Measurements from ENCODE around the gene WWTR1. TPM values are rescaled to one million over a fixed set of nuclear protein-coding genes. Genes with fewer than 3 reads are reported as not detected.
A peak's percentile ranks its signal among the peaks of the same experiment; 100 is the strongest.

WWTR1 gene
- polyA plus RNA-seq, 1 donor (not counting 4 experiments of a cell fraction or from before 2014, with no cell fraction given), result 77.3 TPM

GRCh38 chr3:149650828-149651227 lies 7.0 kb downstream of the WWTR1 start:
- no peaks in the 10 kb centered on the region for H3K9me1 ChIP-seq (ENCODE audit: control insufficient read depth, extremely low read depth, insufficient read depth, low read length)
- TF ChIP-seq EZH2 (IDR thresholded peaks at IDR 0.05; ENCODE audit: low read length), result no peak
- TF ChIP-seq, protein P1, sequence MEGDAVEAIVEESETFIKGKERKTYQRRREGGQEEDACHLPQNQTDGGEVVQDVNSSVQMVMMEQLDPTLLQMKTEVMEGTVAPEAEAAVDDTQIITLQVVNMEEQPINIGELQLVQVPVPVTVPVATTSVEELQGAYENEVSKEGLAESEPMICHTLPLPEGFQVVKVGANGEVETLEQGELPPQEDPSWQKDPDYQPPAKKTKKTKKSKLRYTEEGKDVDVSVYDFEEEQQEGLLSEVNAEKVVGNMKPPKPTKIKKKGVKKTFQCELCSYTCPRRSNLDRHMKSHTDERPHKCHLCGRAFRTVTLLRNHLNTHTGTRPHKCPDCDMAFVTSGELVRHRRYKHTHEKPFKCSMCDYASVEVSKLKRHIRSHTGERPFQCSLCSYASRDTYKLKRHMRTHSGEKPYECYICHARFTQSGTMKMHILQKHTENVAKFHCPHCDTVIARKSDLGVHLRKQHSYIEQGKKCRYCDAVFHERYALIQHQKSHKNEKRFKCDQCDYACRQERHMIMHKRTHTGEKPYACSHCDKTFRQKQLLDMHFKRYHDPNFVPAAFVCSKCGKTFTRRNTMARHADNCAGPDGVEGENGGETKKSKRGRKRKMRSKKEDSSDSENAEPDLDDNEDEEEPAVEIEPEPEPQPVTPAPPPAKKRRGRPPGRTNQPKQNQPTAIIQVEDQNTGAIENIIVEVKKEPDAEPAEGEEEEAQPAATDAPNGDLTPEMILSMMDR (optimal IDR thresholded peaks at IDR 0.05 in 1 of 3, IDR thresholded peaks at IDR 0.05 in 1 of 3, conservative IDR thresholded peaks at IDR 0.05 in 1 of 3; ENCODE audit: extremely low read depth in 1 of 3, insufficient read depth in 2 of 3, low read length in 3 of 3), result no peak
- peak overlapping the region; percentile 2 for H3K27ac ChIP-seq (ENCODE audit: control insufficient read depth, insufficient read depth, low read length)
- H4K20me1 ChIP-seq (ENCODE audit: control insufficient read depth, extremely low read depth, insufficient read depth, low read length), result no peaks in the 10 kb centered on the region
- peaks cover 74% of the 10 kb centered on the region for H3K4me1 ChIP-seq (ENCODE audit: control insufficient read depth, extremely low read depth, insufficient read depth, low read length)
- H3K79me2 ChIP-seq (ENCODE audit: control insufficient read depth, insufficient read depth, low read length), result peaks cover 74% of the 10 kb centered on the region
- peak; percentile 52 for FAIRE-seq
- DNase-seq (ENCODE audit: low read depth, low spot score), result no peak
- H3K9ac ChIP-seq (ENCODE audit: control insufficient read depth, extremely low read depth, insufficient read depth, low read length), result no peak overlapping the region
- H2AFZ ChIP-seq (ENCODE audit: control insufficient read depth, low read length), result no peak overlapping the region
- peak overlapping the region; percentile 36 for H3K4me2 ChIP-seq (ENCODE audit: control insufficient read depth, extremely low read depth, insufficient read depth, low read depth, low read length)
- H3K4me3 ChIP-seq (ENCODE audit: control insufficient read depth in 2 of 3, extremely low read depth in 1 of 3, insufficient read depth in 2 of 3, low read depth in 1 of 3, low read length in 3 of 3), result no peak overlapping the region
- peaks cover 0 to 9% of the 10 kb centered on the region in 2 experiments for H3K36me3 ChIP-seq (ENCODE audit: control insufficient read depth in 2 of 2, extremely low read depth in 1 of 2, insufficient read depth in 2 of 2, low read length in 2 of 2)
- dilution Hi-C loops (cut with MboI; ENCODE audit: extremely low pct_ligation_motif_present, low sequenced_read_pairs), result no loop called here
- no peaks in the 10 kb centered on the region for H3K9me3 ChIP-seq (ENCODE audit: control insufficient read depth, low read depth, low read length)
- H3K27me3 ChIP-seq (ENCODE audit: control insufficient read depth, extremely low read depth, insufficient read depth, low read length), result no peaks in the 10 kb centered on the region

DNA sequence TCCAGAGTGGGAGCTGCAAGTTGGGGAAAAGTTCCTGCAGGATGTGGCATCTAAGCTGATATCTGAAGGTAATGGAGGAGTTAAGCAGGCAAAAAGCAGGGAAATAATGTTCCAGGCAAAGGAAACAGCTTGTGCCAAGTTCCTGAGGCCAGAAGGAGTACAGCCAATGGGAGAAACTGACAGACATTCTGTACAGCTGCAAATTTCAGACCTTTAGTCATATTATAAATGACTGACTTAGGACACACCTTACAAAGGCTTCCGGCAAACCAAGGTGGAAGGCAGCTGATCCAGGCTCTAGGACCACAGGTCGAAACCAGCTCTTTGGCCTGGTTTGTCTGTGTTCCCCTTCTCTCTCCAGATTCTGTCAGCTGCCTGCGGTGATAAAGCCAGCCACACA lies 9.3 kb downstream of the WWTR1 start:
- Histone ChIP-seq H2AFZ (ENCODE audit: control insufficient read depth, low read length) (no peak overlapping the region), H3K9ac (ENCODE audit: control insufficient read depth, extremely low read depth, insufficient read depth, low read length) (peak overlapping the region; percentile 35), H3K9me1 (ENCODE audit: control insufficient read depth, extremely low read depth, insufficient read depth, low read length) (no peaks in the 10 kb centered on the region), H3K36me3 (ENCODE audit: control insufficient read depth in 2 of 2, extremely low read depth in 1 of 2, insufficient read depth in 2 of 2, low read length in 2 of 2) (peaks cover 0 to 9% of the 10 kb centered on the region in 2 experiments), H4K20me1 (ENCODE audit: control insufficient read depth, extremely low read depth, insufficient read depth, low read length) (no peaks in the 10 kb centered on the region), H3K79me2 (ENCODE audit: control insufficient read depth, insufficient read depth, low read length) (peaks cover 75% of the 10 kb centered on the region), H3K4me3 (ENCODE audit: control insufficient read depth in 2 of 3, extremely low read depth in 1 of 3, insufficient read depth in 2 of 3, low read depth in 1 of 3, low read length in 3 of 3) (peak overlapping the region in 1 of 3 experiments; percentile 36), H3K27me3 (ENCODE audit: control insufficient read depth, extremely low read depth, insufficient read depth, low read length) (no peaks in the 10 kb centered on the region), H3K9me3 (ENCODE audit: control insufficient read depth, low read depth, low read length) (no peaks in the 10 kb centered on the region), H3K4me1 (ENCODE audit: control insufficient read depth, extremely low read depth, insufficient read depth, low read length) (peaks cover 66% of the 10 kb centered on the region), H3K27ac (ENCODE audit: control insufficient read depth, insufficient read depth, low read length) (peak overlapping the region; percentile 72), H3K4me2 (ENCODE audit: control insufficient read depth, extremely low read depth, insufficient read depth, low read depth, low read length) (peak overlapping the region; percentile 78)
- FAIRE-seq, result peak; percentile 93
- no peak for DNase-seq (ENCODE audit: low read depth, low spot score)
- TF ChIP-seq EZH2 (IDR thresholded peaks at IDR 0.05; ENCODE audit: low read length), result no peak
- TF ChIP-seq, protein P1 (optimal IDR thresholded peaks at IDR 0.05 in 1 of 3, IDR thresholded peaks at IDR 0.05 in 1 of 3, conservative IDR thresholded peaks at IDR 0.05 in 1 of 3; ENCODE audit: extremely low read depth in 1 of 3, insufficient read depth in 2 of 3, low read length in 3 of 3), result no peak
- dilution Hi-C loops (cut with MboI; ENCODE audit: extremely low pct_ligation_motif_present, low sequenced_read_pairs), result no loop called here
